Measurements from ENCODE around the gene CEMIP.
"Not testable (repeated sequence)": the region's sequence is repeated elsewhere in the genome, so short reads cannot be mapped to it uniquely, and the experiment has no call there.

The CEMIP gene

DNA sequence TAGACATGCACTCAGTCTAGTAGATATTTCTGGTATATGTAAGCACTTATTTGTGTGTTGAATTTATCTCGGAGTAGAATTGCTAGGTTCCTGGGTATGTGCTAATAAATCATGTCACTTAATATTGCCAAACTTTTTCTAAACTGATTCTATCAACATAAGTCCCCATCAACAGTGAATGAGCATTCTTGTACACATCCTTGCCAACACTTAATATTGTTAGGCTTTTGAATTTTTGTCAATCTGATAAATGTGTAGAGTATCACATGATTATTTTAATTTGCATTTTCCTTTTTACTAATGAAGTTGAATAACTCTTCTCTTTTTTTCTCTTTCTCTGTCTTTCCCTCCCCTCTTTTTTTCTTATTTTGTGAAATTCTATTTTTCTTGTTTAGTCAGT, 33.3 kb upstream of the CEMIP start:
- H3K9me3 ChIP-seq (ENCODE audit: control insufficient read depth, insufficient read depth, low read length): no peaks in the 10 kb centered on the region
- H3K9ac ChIP-seq (ENCODE audit: low read depth, low read length): no peak overlapping the region
- H3K36me3 ChIP-seq (ENCODE audit: insufficient read depth, low read length): no peaks in the 10 kb centered on the region
- peaks cover 14% of the 10 kb centered on the region; the same call in 1 of the 2 replicates for H3K4me1 ChIP-seq (ENCODE audit: insufficient read depth, low read length)

DNA sequence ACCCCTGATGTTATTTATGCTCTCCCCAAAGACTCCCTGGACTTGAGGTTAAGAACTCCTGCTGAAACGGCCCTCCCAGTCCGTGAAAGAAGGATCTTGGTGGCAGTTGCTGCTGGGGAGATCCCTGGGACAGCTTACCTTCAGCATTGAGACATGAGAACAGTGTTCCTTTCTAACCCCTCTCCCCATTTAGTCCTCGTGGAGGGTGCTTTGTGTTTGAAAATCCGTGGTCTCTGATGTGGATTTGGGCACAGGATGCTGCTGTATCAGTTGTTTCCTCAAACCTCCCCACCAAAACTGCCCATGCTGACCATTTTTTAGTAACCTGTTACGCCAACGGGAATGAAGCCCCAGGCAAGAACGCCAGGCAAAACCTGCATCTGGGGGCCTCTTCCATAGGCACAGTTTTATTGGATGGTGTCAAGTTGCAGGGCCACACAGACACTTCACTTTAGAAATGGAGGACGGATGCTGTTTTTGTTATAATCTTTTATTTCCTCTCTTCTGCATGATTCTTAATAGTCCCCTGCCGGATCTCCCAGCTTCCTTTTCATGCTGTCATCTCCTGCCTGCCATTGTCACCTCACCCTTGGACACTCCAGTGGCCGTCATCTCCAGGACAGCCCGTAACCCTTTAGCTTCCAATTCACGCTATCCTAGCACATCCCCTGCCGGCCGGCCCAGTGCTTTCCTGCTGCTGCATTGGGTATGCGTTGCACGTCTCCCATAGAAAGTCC, 31.7 kb upstream of the CEMIP start:
- no peaks in the 10 kb centered on the region for H3K9me3 ChIP-seq (ENCODE audit: control insufficient read depth, insufficient read depth, low read length)
- no peaks in the 10 kb centered on the region for H3K36me3 ChIP-seq (ENCODE audit: insufficient read depth, low read length)
- H3K9ac ChIP-seq (ENCODE audit: low read depth, low read length): no peak overlapping the region
- H3K4me1 ChIP-seq (ENCODE audit: insufficient read depth, low read length): peaks cover 14% of the 10 kb centered on the region; the same call in 1 of the 2 replicates

DNA sequence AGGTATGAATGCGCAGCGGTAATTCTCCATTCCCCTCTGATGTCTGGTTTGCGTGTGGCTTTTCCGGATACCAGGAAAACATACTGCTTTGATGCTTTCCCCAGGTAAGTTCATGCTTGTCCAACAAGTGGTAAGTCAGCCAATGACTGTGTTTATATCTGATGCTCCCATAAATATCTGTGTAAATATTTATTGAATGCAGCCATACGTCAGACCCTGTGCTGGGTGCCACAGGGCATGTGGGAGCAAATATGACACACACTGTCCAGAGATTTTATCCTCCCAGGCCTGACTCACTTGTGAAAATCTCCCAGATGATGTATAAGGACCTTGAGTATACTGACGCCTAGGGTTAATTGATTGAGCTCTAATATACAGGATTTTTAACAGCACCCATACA, 29.6 kb upstream of the CEMIP start:
- H3K4me1 ChIP-seq (ENCODE audit: insufficient read depth, low read length): peaks cover 7% of the 10 kb centered on the region; the same call in 1 of the 2 replicates
- H3K9ac ChIP-seq (ENCODE audit: low read depth, low read length): no peak overlapping the region
- H3K36me3 ChIP-seq (ENCODE audit: insufficient read depth, low read length): no peaks in the 10 kb centered on the region
- no peaks in the 10 kb centered on the region for H3K9me3 ChIP-seq (ENCODE audit: control insufficient read depth, insufficient read depth, low read length)

DNA sequence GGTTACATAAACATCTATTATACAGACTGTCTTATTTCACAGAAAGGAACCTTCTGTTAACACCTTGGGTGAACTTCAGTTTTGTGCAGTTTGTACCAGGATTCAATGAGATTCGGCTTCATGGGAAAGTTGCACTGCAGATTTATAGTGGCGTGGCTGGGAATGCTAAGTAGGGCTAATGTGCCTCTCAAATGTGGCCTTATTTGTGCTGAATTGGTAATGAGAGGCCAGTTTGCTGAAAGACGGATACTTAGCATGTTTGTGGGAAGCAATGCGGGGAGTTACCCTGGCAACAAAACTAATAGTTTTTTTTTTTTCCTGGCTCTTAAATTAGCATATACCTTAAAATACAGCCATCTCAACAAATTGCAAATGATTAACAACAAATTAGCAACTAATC, 28.6 kb upstream of the CEMIP start:
- no peak overlapping the region for H3K9ac ChIP-seq (ENCODE audit: low read depth, low read length)
- no peaks in the 10 kb centered on the region for H3K9me3 ChIP-seq (ENCODE audit: control insufficient read depth, insufficient read depth, low read length)
- H3K4me1 ChIP-seq (ENCODE audit: insufficient read depth, low read length): 0 out of 2 replicates have a peak, but pooled peaks cover 5% of the 10 kb centered on the region
- H3K36me3 ChIP-seq (ENCODE audit: insufficient read depth, low read length): no peaks in the 10 kb centered on the region

DNA sequence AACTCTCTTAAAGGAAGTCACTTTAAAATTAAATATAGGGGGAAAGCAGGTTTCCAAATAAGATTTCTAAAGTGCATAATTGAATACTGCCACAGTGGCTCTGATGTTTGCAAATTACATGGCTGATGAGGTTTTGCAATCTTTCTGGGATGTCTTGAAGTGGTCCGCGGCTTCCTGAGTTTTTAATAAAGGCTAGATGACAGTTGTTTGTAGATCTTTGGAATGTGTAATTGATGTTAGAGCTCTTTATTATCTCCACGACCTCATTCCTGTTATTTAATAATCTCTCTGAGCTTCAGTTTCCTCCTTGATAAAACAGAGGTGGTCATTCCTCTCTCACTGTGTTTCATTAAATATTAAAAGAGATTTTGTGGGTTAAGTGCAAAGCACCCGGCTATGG, 27.0 kb upstream of the CEMIP start:
- H3K36me3 ChIP-seq (ENCODE audit: insufficient read depth, low read length): no peaks in the 10 kb centered on the region
- no peak overlapping the region for H3K9ac ChIP-seq (ENCODE audit: low read depth, low read length)
- H3K9me3 ChIP-seq (ENCODE audit: control insufficient read depth, insufficient read depth, low read length): no peaks in the 10 kb centered on the region
- H3K4me1 ChIP-seq (ENCODE audit: insufficient read depth, low read length): peaks cover 9% of the 10 kb centered on the region; the same call in 1 of the 2 replicates

DNA sequence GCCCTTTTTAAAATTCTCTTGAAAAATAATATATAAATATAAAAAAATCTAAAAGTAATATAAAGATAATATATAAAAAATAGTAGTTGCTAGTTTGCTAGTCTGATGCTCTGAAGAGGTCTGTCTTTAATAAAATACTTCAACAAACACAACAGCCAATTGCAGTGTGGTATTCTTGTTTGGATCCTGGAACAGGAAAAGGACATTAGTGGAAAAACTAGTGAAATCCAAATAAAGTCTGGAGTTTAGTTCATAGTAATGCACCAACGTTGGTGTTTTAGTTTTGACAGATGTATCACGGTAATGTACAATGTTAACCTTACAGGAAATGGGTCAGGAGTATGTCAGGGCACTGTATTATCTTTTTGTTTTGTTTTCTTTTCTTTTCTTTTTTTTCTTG, 26.0 kb upstream of the CEMIP start:
- Histone ChIP-seq H3K4me1 (ENCODE audit: insufficient read depth, low read length) (peaks cover 5% of the 10 kb centered on the region; the same call in 1 of the 2 replicates), H3K36me3 (ENCODE audit: insufficient read depth, low read length) (no peaks in the 10 kb centered on the region), H3K9ac (ENCODE audit: low read depth, low read length) (no peak overlapping the region), H3K9me3 (ENCODE audit: control insufficient read depth, insufficient read depth, low read length) (no peaks in the 10 kb centered on the region)

DNA sequence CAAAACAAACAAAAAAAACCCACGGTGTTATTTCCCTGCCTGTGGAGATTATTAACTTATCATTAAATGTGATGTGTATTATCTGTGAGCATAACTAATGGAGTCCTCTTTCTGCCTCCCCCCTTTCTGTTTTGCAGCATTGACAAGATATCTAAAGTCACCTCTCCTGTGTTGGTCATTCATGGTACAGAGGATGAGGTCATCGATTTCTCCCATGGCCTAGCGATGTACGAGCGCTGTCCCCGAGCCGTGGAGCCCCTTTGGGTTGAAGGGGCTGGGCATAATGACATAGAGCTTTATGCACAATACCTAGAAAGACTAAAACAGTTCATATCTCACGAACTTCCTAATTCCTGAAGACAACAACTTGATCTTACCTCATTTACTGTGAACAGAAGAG, 25.2 kb upstream of the CEMIP start:
- Histone ChIP-seq H3K9ac (ENCODE audit: low read depth, low read length) (no peak overlapping the region), H3K9me3 (ENCODE audit: control insufficient read depth, insufficient read depth, low read length) (no peaks in the 10 kb centered on the region), H3K36me3 (ENCODE audit: insufficient read depth, low read length) (no peaks in the 10 kb centered on the region), H3K4me1 (ENCODE audit: insufficient read depth, low read length) (peaks cover 5% of the 10 kb centered on the region; the same call in 1 of the 2 replicates)

DNA sequence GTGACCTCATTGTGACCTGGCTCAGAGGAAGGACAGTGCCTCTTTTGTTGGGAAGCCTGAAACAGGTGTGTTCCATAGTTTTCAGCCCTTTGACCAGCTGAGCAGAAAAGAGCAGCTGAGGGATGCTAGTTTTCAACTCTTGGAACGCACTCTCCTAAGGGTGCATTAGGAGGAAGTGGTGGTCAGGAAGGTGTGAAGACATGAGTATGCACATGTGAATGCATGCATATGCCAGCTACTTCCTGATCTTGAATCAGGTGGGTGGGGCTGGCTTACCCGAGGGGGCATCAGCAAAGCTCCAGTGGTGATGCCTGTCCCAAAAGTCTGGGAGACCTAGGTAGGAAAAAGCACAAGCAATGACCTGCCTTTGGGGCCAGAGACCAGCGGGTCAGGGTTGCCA, 23.3 kb upstream of the CEMIP start:
- H3K9ac ChIP-seq (ENCODE audit: low read depth, low read length): no peak overlapping the region
- H3K4me1 ChIP-seq (ENCODE audit: insufficient read depth, low read length): peaks cover 5% of the 10 kb centered on the region; the same call in 1 of the 2 replicates
- no peaks in the 10 kb centered on the region for H3K9me3 ChIP-seq (ENCODE audit: control insufficient read depth, insufficient read depth, low read length)
- H3K36me3 ChIP-seq (ENCODE audit: insufficient read depth, low read length): no peaks in the 10 kb centered on the region

DNA sequence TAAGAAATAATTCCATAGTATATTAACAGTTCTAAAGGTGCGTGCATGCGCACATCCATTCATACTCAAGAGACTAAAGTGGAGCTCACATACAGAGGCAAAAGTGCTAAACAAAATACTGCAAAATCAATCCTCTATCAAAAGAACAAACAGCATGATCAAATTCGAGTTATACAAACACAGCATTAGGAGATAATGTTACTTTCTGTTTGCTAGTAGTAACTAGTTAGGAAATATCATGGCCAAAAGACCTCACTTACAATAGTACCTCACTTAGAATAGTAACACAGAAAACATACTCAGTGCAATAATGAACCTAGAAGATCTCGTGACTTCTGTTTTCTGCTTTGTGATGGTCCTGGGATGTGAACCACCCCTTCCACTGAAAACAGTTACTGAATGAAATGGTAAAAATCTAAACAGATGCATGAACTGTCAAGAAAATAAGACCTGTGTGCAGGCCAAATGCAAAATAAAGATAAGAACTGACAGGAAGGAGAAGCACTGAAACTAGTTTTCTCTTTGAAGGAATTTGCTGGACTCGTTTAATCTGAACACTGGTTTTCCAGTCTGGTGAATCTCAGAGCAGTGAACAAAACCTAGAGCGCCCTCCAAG, 20.9 kb upstream of the CEMIP start:
- Histone ChIP-seq H3K36me3 (ENCODE audit: insufficient read depth, low read length) (no peaks in the 10 kb centered on the region), H3K9ac (ENCODE audit: low read depth, low read length) (no peak overlapping the region), H3K9me3 (ENCODE audit: control insufficient read depth, insufficient read depth, low read length) (no peaks in the 10 kb centered on the region), H3K4me1 (ENCODE audit: insufficient read depth, low read length) (peaks cover 5% of the 10 kb centered on the region; the same call in 1 of the 2 replicates)

DNA sequence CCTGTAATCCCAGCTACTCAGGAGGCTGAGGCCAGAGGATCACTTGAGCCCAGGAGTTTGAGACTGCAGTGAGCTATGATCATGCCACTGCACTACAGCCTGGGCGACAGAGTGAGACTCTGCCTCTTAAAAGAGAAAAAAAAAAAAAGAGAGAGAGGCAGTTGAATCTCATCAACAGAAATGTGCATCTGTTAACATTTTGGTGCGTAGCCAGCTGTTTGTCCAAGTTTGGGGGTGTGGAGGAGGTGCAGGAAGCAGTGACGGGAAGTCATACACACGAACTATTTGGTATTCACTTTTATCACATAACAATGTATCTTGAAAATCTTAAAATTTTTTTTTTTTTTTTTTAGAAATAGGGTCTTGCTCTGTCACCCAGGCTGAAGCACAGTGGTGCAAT, 18.2 kb upstream of the CEMIP start:
- Histone ChIP-seq H3K9me3 (ENCODE audit: control insufficient read depth, insufficient read depth, low read length) (no peaks in the 10 kb centered on the region), H3K36me3 (ENCODE audit: insufficient read depth, low read length) (no peaks in the 10 kb centered on the region), H3K9ac (ENCODE audit: low read depth, low read length) (no peak overlapping the region), H3K4me1 (ENCODE audit: insufficient read depth, low read length) (peaks cover 4% of the 10 kb centered on the region; the same call in 1 of the 2 replicates)

DNA sequence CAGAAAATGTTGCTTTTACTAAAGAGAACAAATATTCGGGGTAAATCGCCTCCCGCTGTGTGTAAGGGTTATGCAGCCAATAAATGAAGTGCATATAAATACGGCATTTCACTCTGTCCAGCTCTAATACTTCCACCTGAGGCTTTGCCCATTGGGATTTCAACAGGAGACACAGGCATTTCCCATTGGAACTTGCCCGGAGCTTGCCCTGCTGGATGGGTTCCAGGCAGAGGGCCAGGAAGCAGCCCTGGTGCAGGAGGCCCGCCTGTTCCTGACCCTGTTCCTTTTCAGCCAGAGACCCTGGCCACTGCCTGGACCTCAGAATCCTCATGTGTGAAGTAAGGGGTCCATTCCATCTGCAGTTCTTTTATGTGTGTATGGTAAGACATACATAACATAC, 17.4 kb upstream of the CEMIP start:
- no peak overlapping the region for H3K9ac ChIP-seq (ENCODE audit: low read depth, low read length)
- H3K9me3 ChIP-seq (ENCODE audit: control insufficient read depth, insufficient read depth, low read length): no peaks in the 10 kb centered on the region
- no peaks in the 10 kb centered on the region for H3K4me1 ChIP-seq (ENCODE audit: insufficient read depth, low read length)
- no peaks in the 10 kb centered on the region; the same call in 1 of the 2 replicates for H3K36me3 ChIP-seq (ENCODE audit: insufficient read depth, low read length)

DNA sequence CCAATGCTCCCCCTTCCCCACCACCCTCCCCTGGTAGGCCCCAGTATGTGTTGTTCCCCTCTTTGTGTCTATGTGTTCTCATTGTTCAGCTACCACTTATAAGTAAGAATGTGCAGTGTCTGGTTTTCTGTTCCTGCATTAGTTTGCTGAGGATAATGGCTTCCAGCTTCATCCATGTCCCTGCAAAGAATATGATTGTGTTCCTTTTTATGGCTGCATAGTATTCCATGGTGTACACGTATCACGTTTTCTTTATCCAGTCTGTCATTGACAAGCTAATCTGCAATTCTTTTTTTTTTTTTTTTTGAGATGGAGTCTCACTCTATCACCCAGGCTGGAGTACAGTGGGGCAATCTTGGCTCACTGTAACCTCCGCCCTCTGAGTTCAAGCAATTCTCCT, 15.9 kb upstream of the CEMIP start:
- H3K9ac ChIP-seq (ENCODE audit: low read depth, low read length); H3K36me3 ChIP-seq (ENCODE audit: insufficient read depth, low read length); H3K9me3 ChIP-seq (ENCODE audit: control insufficient read depth, insufficient read depth, low read length); H3K4me1 ChIP-seq (ENCODE audit: insufficient read depth, low read length): not testable (repeated sequence)

DNA sequence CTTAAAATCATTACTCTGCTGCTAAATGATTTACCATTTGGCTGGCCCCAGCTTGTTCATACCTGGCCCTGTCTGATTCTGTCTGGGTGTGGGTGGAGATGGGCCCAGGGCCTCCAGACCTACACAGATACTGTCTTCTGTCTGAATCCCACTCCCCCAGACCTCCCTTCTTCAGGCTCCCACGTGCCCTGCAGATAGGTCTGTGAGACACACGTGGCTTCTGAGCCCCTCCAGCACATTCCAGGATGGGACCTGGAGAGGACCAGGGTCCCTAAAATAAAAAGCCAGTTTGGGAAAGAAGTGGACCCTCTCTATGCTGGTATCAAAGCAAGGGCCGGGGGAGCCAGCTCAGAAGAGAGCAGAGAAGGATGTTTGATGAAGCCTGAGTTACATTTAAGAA, 14.6 kb upstream of the CEMIP start:
- Histone ChIP-seq H3K9me3 (ENCODE audit: control insufficient read depth, insufficient read depth, low read length) (no peaks in the 10 kb centered on the region), H3K36me3 (ENCODE audit: insufficient read depth, low read length) (no peaks in the 10 kb centered on the region; the same call in 1 of the 2 replicates), H3K4me1 (ENCODE audit: insufficient read depth, low read length) (no peaks in the 10 kb centered on the region), H3K9ac (ENCODE audit: low read depth, low read length) (no peak overlapping the region)

DNA sequence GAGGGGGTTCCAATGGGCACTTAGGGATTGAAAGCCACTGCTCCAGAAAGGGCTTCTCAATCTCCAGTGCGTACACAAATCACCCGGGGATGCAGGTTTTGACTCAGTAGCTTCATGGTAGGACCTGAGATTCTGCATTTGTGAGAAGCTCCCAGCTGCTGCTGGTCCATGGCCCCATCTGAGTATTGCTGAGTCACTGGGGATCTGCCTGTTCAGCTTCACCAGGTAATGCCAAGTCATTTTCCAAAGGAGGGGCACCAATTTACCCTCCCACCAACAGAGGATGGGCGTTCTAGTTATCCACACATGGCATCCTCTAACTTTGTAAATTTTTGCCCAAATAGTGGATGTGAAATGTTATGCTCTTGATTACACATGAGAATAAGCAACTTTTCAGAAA, 12.9 kb upstream of the CEMIP start:
- H3K9ac ChIP-seq (ENCODE audit: low read depth, low read length): no peak overlapping the region
- no peaks in the 10 kb centered on the region; the same call in 1 of the 2 replicates for H3K36me3 ChIP-seq (ENCODE audit: insufficient read depth, low read length)
- H3K9me3 ChIP-seq (ENCODE audit: control insufficient read depth, insufficient read depth, low read length): no peaks in the 10 kb centered on the region
- no peaks in the 10 kb centered on the region for H3K4me1 ChIP-seq (ENCODE audit: insufficient read depth, low read length)

DNA sequence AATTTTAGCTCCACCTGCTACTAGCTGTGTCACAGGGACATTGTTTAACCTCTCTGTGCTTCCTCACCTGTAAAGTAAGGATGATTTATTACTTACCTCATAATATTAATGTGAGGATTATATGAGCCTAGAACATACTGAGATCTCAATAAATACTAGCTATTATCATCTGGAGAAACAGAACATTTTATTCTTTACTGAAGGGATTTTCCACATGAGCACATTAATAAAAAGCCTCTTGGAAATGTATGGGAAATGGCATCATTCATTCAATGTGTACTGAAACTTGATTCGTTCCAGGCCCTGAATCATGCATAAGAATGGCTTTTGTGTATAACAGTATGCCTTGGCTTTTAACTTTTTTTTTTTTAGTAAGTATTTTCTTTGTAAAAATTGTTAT, 11.0 kb upstream of the CEMIP start:
- Histone ChIP-seq H3K9ac (ENCODE audit: low read depth, low read length) (no peak overlapping the region), H3K36me3 (ENCODE audit: insufficient read depth, low read length) (no peaks in the 10 kb centered on the region; the same call in 1 of the 2 replicates), H3K9me3 (ENCODE audit: control insufficient read depth, insufficient read depth, low read length) (no peaks in the 10 kb centered on the region), H3K4me1 (ENCODE audit: insufficient read depth, low read length) (no peaks in the 10 kb centered on the region)
